HUES6 (cell line): ENCODE results near the gene UTP25.

Experiments
- H3K27ac ChIP-seq: 2 replicates; pipeline ENCODE4 v1.7.0; 2013; ENCODE audit warnings: low read depth, mild to moderate bottlenecking, low read length, inconsistent platforms
- H3K27me3 ChIP-seq: 2 replicates; pipeline ENCODE4 v1.6.1; 2013; ENCODE audit warnings: low read length; ENCODE audit not compliant: control insufficient read depth, insufficient read depth
- H3K36me3 ChIP-seq: 2 replicates; pipeline ENCODE4 v1.6.1; 2013; ENCODE audit warnings: low read length; ENCODE audit not compliant: control insufficient read depth, insufficient read depth
- H3K4me1 ChIP-seq: 2 replicates; pipeline ENCODE4 v1.6.1; 2013; ENCODE audit warnings: low read length; ENCODE audit not compliant: control insufficient read depth, insufficient read depth
- H3K4me3 ChIP-seq: 2 replicates; pipeline ENCODE4 v1.5.1; 2013; ENCODE audit warnings: low read depth, low read length
- H3K9ac ChIP-seq: one replicate; pipeline ENCODE4 v1.6.1; 2013; ENCODE audit warnings: mild to moderate bottlenecking, low read length
- H3K9me3 ChIP-seq: 2 replicates; pipeline ENCODE4 v1.6.1; 2013; ENCODE audit warnings: low read depth, low read length; ENCODE audit not compliant: control insufficient read depth, insufficient read depth

UTP25 gene

GRCh38 chr1:209873067-209873799, 45.5 kb downstream of the UTP25 start:
- H3K36me3 ChIP-seq, result no peaks in the 10 kb centered on the region
- H3K27me3 ChIP-seq, result no peaks in the 10 kb centered on the region
- no peaks in the 10 kb centered on the region for H3K9me3 ChIP-seq
- no peak overlapping the region for H3K27ac ChIP-seq
- H3K9ac ChIP-seq, result no peak overlapping the region
- H3K4me3 ChIP-seq, result no peak overlapping the region
- no peaks in the 10 kb centered on the region for H3K4me1 ChIP-seq

- H3K4me1 ChIP-seq, result no peaks in the 10 kb centered on the region
- no peak overlapping the region for H3K4me3 ChIP-seq
- H3K36me3 ChIP-seq, result no peaks in the 10 kb centered on the region
- H3K27me3 ChIP-seq, result no peaks in the 10 kb centered on the region
- no peak overlapping the region for H3K9ac ChIP-seq
- no peak overlapping the region for H3K27ac ChIP-seq
- H3K9me3 ChIP-seq, result no peaks in the 10 kb centered on the region
Observed at GRCh38 chr1:209875515-209875914, 47.7 kb downstream of the UTP25 start.

GRCh38 chr1:209876078-209876800, 48.5 kb downstream of the UTP25 start:
- H3K27ac ChIP-seq, result no peak overlapping the region
- no peak overlapping the region for H3K9ac ChIP-seq
- H3K9me3 ChIP-seq, result no peaks in the 10 kb centered on the region
- H3K36me3 ChIP-seq, result no peaks in the 10 kb centered on the region
- no peak overlapping the region for H3K4me3 ChIP-seq
- H3K4me1 ChIP-seq, result no peaks in the 10 kb centered on the region
- H3K27me3 ChIP-seq, result no peaks in the 10 kb centered on the region

- H3K9me3 ChIP-seq, result no peaks in the 10 kb centered on the region
- H3K27me3 ChIP-seq, result no peaks in the 10 kb centered on the region
- no peaks in the 10 kb centered on the region for H3K4me1 ChIP-seq
- no peaks in the 10 kb centered on the region for H3K36me3 ChIP-seq
- H3K27ac ChIP-seq, result no peak overlapping the region
- no peak overlapping the region for H3K4me3 ChIP-seq
- H3K9ac ChIP-seq, result no peak overlapping the region
Observed at GRCh38 chr1:209877087-209877764, 49.5 kb downstream of the UTP25 start.

GRCh38 chr1:209878964-209879363, 51.2 kb downstream of the UTP25 start:
- Histone ChIP-seq H3K27ac (no peak overlapping the region), H3K9ac (no peak overlapping the region), H3K9me3 (no peaks in the 10 kb centered on the region), H3K27me3 (no peaks in the 10 kb centered on the region), H3K4me3 (no peak overlapping the region), H3K4me1 (0 out of 2 replicates have a peak, but pooled peaks cover under 1% of the 10 kb centered on the region), H3K36me3 (no peaks in the 10 kb centered on the region)

- Histone ChIP-seq H3K4me3 (no peak overlapping the region), H3K4me1 (peaks cover 6% of the 10 kb centered on the region), H3K9me3 (no peaks in the 10 kb centered on the region), H3K36me3 (no peaks in the 10 kb centered on the region), H3K27ac (no peak overlapping the region), H3K27me3 (no peaks in the 10 kb centered on the region), H3K9ac (no peak overlapping the region)
Observed at GRCh38 chr1:209879539-209879938, 51.8 kb downstream of the UTP25 start.

- H3K27ac ChIP-seq, result no peak overlapping the region
- no peaks in the 10 kb centered on the region for H3K36me3 ChIP-seq
- H3K9me3 ChIP-seq, result no peaks in the 10 kb centered on the region
- no peaks in the 10 kb centered on the region for H3K27me3 ChIP-seq
- H3K4me3 ChIP-seq, result no peak overlapping the region
- no peak overlapping the region for H3K9ac ChIP-seq
- peaks cover 11% of the 10 kb centered on the region for H3K4me1 ChIP-seq
Observed at GRCh38 chr1:209880031-209880430, 52.3 kb downstream of the UTP25 start.

- Histone ChIP-seq H3K27me3 (no peaks in the 10 kb centered on the region), H3K4me1 (peaks cover 15% of the 10 kb centered on the region), H3K27ac (no peak overlapping the region)
Observed at GRCh38 chr1:209881619-209882018, 53.8 kb downstream of the UTP25 start.

GRCh38 chr1:209882286-209882685, 54.5 kb downstream of the UTP25 start:
- Histone ChIP-seq H3K36me3 (no peaks in the 10 kb centered on the region), H3K9me3 (no peaks in the 10 kb centered on the region), H3K4me1 (peaks cover 15% of the 10 kb centered on the region), H3K27ac (no peak overlapping the region), H3K27me3 (no peaks in the 10 kb centered on the region), H3K9ac (no peak overlapping the region), H3K4me3 (no peak overlapping the region)

More at GRCh38 chr1:209881619-209882018, 53.8 kb downstream of the UTP25 start:
- Histone ChIP-seq H3K9me3 (no peaks in the 10 kb centered on the region), H3K36me3 (no peaks in the 10 kb centered on the region), H3K4me3 (no peak overlapping the region), H3K9ac (no peak overlapping the region)

- no peak overlapping the region for H3K27ac ChIP-seq
Observed at GRCh38 chr1:209882942-209883340, 55.2 kb downstream of the UTP25 start.

More at GRCh38 chr1:209882942-209883340, 55.2 kb downstream of the UTP25 start:
- Histone ChIP-seq H3K9me3 (no peaks in the 10 kb centered on the region), H3K4me1 (peaks cover 15% of the 10 kb centered on the region), H3K36me3 (no peaks in the 10 kb centered on the region), H3K4me3 (no peak overlapping the region), H3K27me3 (no peaks in the 10 kb centered on the region), H3K9ac (no peak overlapping the region)
